Osteoblast (primary cell): ENCODE results near the gene PROB1. TPM values are rescaled to one million over a fixed set of nuclear protein-coding genes. Genes with fewer than 3 reads are reported as not detected.

Experiments
- DNase-seq: peaks from one replicate; pipeline ENCODE4 v3.0.0; 2011; ENCODE audit warnings: low spot score, mixed read lengths; ENCODE audit not compliant: insufficient read length; ENCODE audit errors: missing footprints
- H2AFZ ChIP-seq: 2 replicates; pipeline ENCODE4 v1.6.0; 2011; ENCODE audit warnings: mild to moderate bottlenecking, low read length
- H3K27ac ChIP-seq: 2 replicates; pipeline ENCODE4 v1.5.1; 2011; ENCODE audit warnings: mild to moderate bottlenecking, low read depth, low read length, moderate library complexity
- H3K27me3 ChIP-seq: 2 replicates; pipeline ENCODE4 v1.6.0; 2012; ENCODE audit warnings: mild to moderate bottlenecking, control low read depth, inconsistent platforms, low read length, moderate library complexity; ENCODE audit not compliant: insufficient read depth
- H3K36me3 ChIP-seq: 2 replicates; pipeline ENCODE4 v1.5.1; 2011; ENCODE audit warnings: mild to moderate bottlenecking, low read length, control low read depth, moderate library complexity; ENCODE audit not compliant: insufficient read depth
- H3K4me1 ChIP-seq: 2 replicates; pipeline ENCODE4 v1.5.1; 2011; ENCODE audit warnings: mild to moderate bottlenecking, low read length, control low read depth, moderate library complexity; ENCODE audit not compliant: insufficient read depth
- H3K4me2 ChIP-seq: 2 replicates; pipeline ENCODE4 v1.6.0; 2011; ENCODE audit warnings: mild to moderate bottlenecking, low read length; ENCODE audit not compliant: insufficient read depth
- H3K4me3 ChIP-seq: fragments of 200-600 bp; sonication (generic); 3 replicates; pipeline ENCODE4 v1.5.1; 2012; ENCODE audit warnings: mild to moderate bottlenecking, low read length, inconsistent platforms; ENCODE audit not compliant: insufficient read depth
- H3K79me2 ChIP-seq: 2 replicates; pipeline ENCODE4 v1.6.0; 2012; ENCODE audit warnings: mild to moderate bottlenecking, low read length, control low read depth, inconsistent platforms; ENCODE audit not compliant: insufficient read depth
- H3K9me3 ChIP-seq: 2 replicates; pipeline ENCODE4 v1.5.1; 2011; ENCODE audit warnings: low read depth, low read length, control low read depth
- H4K20me1 ChIP-seq: 2 replicates; pipeline ENCODE4 v1.6.0; 2012; ENCODE audit warnings: mild to moderate bottlenecking, low read length, control low read depth; ENCODE audit not compliant: insufficient read depth
- total RNA-seq: library from RNA; depleted of rRNA; stranded (reverse); fragments of >200 nt; gene quantifications from 2 replicates; pipeline ENCODE4 v1.2.3, GENCODE V29; 2012
- TF ChIP-seq, protein P1 (sequence below): IDR thresholded peaks from 2 replicates; pipeline ENCODE4 v1.5.1; 2011; ENCODE audit warnings: mild to moderate bottlenecking, low read depth, low read length, moderate library complexity; ENCODE audit errors: extremely low read depth

The PROB1 gene
- total RNA-seq, 1 donor = 1.1 TPM

DNA sequence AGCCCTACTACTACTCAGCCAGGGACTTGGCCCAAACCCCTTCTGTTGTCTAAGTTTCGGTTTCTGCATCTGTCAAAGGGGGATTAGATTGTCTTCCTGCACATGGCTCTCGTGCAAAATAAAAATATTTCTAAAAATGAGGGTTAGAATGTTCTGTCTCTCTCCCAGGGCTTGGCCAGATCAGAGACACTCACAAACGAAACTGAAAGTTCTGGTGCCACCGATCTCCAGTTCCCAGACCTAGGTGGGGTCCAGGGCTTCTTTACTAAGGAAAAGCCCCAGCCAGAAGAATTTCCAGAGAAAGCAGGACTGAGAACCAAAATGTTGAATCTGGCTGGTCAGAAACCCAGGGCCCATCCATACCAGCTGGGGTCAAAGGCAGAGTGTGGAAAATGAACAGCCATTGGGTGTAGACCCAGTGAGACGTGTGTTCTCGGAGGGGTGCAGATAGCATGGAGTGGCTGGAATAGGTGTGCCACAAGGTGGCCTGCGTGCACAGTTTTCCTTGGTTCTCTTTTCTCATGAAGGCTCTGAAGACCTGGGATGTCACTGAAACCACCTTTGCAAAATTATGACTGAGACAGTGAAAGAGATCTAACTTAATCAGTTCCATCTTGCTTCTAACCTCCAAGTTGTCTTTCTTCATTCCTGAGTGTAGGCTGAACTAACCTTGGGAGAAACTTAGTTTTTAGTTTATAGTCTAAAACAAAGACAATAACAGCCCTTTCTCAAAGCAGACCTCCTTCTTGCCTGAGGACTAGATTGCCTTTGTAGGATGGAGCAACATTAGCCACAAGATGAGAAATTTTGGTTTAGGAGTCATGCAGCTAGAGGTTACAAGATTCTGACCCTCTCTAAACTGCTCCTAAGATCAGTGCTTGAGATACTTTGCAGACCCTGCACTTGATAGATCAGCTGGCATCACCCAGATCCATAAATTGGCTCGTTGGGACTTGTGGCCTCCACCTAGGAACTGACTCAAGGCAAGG lies 9.5 kb downstream of the PROB1 start:
- Histone ChIP-seq H3K79me2 (no peaks in the 10 kb centered on the region), H2AFZ (peak overlapping the region; percentile 73), H3K4me3 (peak overlapping the region; percentile 49), H3K36me3 (no peaks in the 10 kb centered on the region), H4K20me1 (no peaks in the 10 kb centered on the region), H3K9me3 (no peaks in the 10 kb centered on the region), H3K4me1 (peaks cover 4% of the 10 kb centered on the region), H3K27ac (peak overlapping the region; percentile 24), H3K4me2 (peak overlapping the region; percentile 78), H3K27me3 (no peaks in the 10 kb centered on the region)
- TF ChIP-seq, protein P1, sequence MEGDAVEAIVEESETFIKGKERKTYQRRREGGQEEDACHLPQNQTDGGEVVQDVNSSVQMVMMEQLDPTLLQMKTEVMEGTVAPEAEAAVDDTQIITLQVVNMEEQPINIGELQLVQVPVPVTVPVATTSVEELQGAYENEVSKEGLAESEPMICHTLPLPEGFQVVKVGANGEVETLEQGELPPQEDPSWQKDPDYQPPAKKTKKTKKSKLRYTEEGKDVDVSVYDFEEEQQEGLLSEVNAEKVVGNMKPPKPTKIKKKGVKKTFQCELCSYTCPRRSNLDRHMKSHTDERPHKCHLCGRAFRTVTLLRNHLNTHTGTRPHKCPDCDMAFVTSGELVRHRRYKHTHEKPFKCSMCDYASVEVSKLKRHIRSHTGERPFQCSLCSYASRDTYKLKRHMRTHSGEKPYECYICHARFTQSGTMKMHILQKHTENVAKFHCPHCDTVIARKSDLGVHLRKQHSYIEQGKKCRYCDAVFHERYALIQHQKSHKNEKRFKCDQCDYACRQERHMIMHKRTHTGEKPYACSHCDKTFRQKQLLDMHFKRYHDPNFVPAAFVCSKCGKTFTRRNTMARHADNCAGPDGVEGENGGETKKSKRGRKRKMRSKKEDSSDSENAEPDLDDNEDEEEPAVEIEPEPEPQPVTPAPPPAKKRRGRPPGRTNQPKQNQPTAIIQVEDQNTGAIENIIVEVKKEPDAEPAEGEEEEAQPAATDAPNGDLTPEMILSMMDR = no peak
- DNase-seq = peak; percentile 94

DNA sequence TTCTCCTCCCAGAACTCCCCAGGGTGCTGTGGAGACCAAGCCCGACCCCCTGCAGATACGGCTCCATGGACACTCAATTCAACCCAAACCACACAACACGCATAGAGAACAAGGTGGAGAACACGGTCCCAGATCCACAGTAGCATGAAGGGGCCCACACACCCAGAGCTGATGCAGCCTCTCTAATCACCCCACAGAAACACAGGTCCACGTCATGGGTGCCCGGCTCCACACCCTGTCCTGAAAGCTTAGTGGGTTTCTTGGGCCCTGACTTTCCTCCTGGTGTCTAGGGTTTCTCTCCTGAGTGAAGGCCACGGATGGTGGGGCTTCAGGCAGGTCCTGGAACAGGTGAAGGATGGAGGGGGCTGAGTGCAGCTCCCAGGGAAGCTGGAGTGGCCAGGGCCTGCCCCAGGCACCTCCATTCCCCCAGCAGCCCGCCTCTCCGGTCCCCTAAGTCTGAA lies 10.3 kb downstream of the PROB1 start:
- H2AFZ ChIP-seq = peak overlapping the region; percentile 73
- no peaks in the 10 kb centered on the region for H3K27me3 ChIP-seq
- no peaks in the 10 kb centered on the region for H3K36me3 ChIP-seq
- TF ChIP-seq, protein P1 = no peak
- H4K20me1 ChIP-seq = no peaks in the 10 kb centered on the region
- no peaks in the 10 kb centered on the region for H3K79me2 ChIP-seq
- H3K4me1 ChIP-seq = peaks cover 4% of the 10 kb centered on the region
- peak overlapping the region; percentile 78 for H3K4me2 ChIP-seq
- peak overlapping the region; percentile 24 for H3K27ac ChIP-seq
- no peaks in the 10 kb centered on the region for H3K9me3 ChIP-seq
- no peak overlapping the region for H3K4me3 ChIP-seq
- DNase-seq = peak; percentile 69

DNA sequence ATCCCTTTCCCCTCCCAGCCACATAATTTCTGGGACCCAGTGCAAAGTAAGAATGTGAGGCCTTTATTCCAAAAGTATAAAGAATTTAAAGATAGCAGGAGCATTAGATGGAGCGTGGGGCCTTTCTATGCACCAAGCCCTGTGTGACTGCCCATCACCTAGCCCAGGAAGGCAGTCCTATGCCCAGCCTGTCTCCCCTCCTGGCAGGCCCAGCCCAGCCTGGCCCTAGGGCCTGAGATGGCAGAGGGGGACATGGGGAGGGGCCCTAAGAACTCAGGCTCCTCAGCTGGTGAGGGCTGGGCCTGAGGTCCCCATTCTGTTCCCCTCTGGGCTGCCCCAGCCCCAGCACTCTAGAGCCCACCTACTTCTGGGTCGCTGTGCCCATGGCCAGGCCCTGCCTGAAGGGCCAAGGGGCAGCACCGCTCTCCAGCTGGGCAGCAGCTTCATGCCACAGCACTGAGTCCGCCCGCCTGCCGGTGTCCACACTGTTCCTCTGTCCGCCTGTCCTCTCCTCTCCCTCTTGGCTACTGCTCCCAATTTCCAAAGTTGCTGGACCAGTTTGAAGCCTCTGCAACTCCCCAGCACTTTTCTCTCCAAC lies 10.8 kb downstream of the PROB1 start:
- H3K4me2 ChIP-seq = no peak overlapping the region
- no peaks in the 10 kb centered on the region for H3K9me3 ChIP-seq
- H3K4me1 ChIP-seq = peaks cover 4% of the 10 kb centered on the region
- no peak overlapping the region for H3K4me3 ChIP-seq
- DNase-seq = peak; percentile 72
- no peaks in the 10 kb centered on the region for H3K79me2 ChIP-seq
- H4K20me1 ChIP-seq = no peaks in the 10 kb centered on the region
- no peak overlapping the region for H3K27ac ChIP-seq
- no peaks in the 10 kb centered on the region for H3K36me3 ChIP-seq
- TF ChIP-seq, protein P1 = no peak
- no peak overlapping the region for H2AFZ ChIP-seq
- H3K27me3 ChIP-seq = no peaks in the 10 kb centered on the region
